HFFc6 (cell line): ENCODE results near the gene GNRH2. TPM values are rescaled to one million over a fixed set of nuclear protein-coding genes. Genes with fewer than 3 reads are reported as not detected.
A peak's percentile ranks its signal among the peaks of the same experiment; 100 is the strongest.
"Not testable (repeated sequence)": the region's sequence is repeated elsewhere in the genome, so short reads cannot be mapped to it uniquely, and the experiment has no call there.

ENCODE experiments used
- DNase-seq: peaks from one replicate; pipeline ENCODE4 v3.0.0-alpha.2; 2018
- H3K27ac Mint-ChIP-seq: 2 replicates; pipeline ENCODE4 v1.8.0; 2020; ENCODE audit warnings: mild to moderate bottlenecking, mixed read lengths
- H3K27me3 Mint-ChIP-seq: 2 replicates; pipeline ENCODE4 v1.8.0; 2021; ENCODE audit warnings: mild to moderate bottlenecking, moderate library complexity, mixed read lengths; ENCODE audit not compliant: insufficient read depth
- H3K36me3 Mint-ChIP-seq: 2 replicates; pipeline ENCODE4 v1.8.0; 2021; ENCODE audit warnings: low read depth, mixed read lengths
- H3K4me1 Mint-ChIP-seq: 2 replicates; pipeline ENCODE4 v1.8.0; 2020; ENCODE audit warnings: low read depth, mixed read lengths
- H3K4me3 Mint-ChIP-seq: 2 replicates; pipeline ENCODE4 v1.8.0; 2020; ENCODE audit warnings: mild to moderate bottlenecking, moderate library complexity, mixed read lengths
- H3K9me3 Mint-ChIP-seq: 2 replicates; pipeline ENCODE4 v1.8.0; 2020; ENCODE audit warnings: mild to moderate bottlenecking, mixed read lengths
- total RNA-seq, 6 experiments: library from RNA; stranded (reverse); fragmentation: NEBNext Ultra II Directional; extraction: Animal tissue kit (Norgen Biotek cat#: 25700); gene quantifications; 2 replicates in 1 of 6; 3 replicates in 5 of 6; pipeline ENCODE4 v1.2.3, GENCODE V29; 2021
- TF ChIP-seq, protein P1 (sequence below): fragments of 200-600 bp; sonication (generic); IDR thresholded peaks from 2 replicates; pipeline ENCODE4 v1.5.0; 2021; ENCODE audit warnings: antibody characterized with exemption, mild to moderate bottlenecking

The GNRH2 gene
- total RNA-seq, 6 experiments from 2014 or later = 0.26 TPM; not detected in 5

DNA sequence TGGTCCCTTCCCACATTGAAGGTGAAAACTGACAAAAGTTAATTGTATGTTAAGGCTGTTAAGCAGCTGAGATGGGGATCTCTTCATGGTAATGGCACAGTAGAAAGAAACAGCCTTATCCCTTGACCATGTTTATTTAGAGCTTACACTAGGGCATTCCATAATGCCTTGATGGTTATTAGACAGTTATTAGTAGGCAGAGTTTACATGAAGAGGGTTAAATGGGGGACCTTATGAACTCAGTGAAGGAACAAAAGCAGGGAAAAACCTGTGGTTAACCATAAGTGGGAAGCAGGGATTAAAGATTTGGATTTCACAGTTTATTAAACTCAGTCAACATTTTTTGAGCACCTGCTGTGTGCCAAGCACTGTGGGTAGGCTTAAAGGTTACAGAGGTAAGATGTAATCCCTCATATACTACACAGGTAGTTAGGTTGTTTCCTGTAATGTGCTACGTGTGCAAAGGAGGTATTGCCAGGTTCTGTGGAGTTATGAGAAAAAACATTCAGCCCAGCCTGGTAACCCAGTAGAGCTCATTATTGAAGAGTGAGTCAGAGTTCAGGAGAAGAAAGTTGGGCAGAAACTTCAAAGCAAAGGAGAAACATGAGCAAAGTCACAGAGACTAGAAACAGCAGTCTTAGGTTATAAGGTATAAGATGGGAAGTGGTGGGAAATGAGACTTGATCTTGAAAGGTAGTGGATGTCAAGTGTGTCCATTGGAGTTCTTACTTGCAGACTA is 32.3 kb upstream of the GNRH2 start:
- Mint-ChIP-seq H3K4me3 (no peak overlapping the region), H3K36me3 (peaks cover 26% of the 10 kb centered on the region), H3K27me3 (peaks cover 2% of the 10 kb centered on the region; the same call in 1 of the 2 replicates), H3K9me3 (no peaks in the 10 kb centered on the region), H3K4me1 (peaks cover 18% of the 10 kb centered on the region), H3K27ac (peak overlapping the region; percentile 58)
- peak; percentile 60 for DNase-seq
- TF ChIP-seq, protein P1, sequence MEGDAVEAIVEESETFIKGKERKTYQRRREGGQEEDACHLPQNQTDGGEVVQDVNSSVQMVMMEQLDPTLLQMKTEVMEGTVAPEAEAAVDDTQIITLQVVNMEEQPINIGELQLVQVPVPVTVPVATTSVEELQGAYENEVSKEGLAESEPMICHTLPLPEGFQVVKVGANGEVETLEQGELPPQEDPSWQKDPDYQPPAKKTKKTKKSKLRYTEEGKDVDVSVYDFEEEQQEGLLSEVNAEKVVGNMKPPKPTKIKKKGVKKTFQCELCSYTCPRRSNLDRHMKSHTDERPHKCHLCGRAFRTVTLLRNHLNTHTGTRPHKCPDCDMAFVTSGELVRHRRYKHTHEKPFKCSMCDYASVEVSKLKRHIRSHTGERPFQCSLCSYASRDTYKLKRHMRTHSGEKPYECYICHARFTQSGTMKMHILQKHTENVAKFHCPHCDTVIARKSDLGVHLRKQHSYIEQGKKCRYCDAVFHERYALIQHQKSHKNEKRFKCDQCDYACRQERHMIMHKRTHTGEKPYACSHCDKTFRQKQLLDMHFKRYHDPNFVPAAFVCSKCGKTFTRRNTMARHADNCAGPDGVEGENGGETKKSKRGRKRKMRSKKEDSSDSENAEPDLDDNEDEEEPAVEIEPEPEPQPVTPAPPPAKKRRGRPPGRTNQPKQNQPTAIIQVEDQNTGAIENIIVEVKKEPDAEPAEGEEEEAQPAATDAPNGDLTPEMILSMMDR = no peak

DNA sequence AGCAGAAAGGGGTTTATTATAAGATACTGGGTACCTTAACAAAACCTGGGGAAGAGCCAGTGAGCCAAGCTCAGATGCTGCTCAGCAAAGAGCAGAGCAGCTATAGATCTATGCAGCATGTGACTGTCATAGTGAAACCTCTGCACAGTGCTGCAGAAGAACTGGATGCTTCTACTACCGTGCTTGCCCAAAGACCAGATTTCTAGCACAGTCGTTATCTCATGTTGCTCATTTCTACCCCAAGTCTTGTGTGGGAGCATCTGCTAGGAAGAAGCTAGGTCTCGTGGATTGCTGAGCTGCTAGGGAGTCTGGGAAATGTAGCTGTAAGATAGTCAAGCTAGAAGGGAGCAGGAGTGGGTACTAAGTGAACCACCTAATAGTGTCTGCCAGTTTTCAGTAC is 31.7 kb upstream of the GNRH2 start:
- Mint-ChIP-seq H3K9me3 (no peaks in the 10 kb centered on the region), H3K27me3 (peaks cover 2% of the 10 kb centered on the region; the same call in 1 of the 2 replicates), H3K36me3 (peaks cover 26% of the 10 kb centered on the region), H3K4me1 (peaks cover 18% of the 10 kb centered on the region), H3K4me3 (no peak overlapping the region), H3K27ac (no peak overlapping the region; the same call in 1 of the 2 replicates)
- no peak for DNase-seq
- TF ChIP-seq, protein P1 = no peak

DNA sequence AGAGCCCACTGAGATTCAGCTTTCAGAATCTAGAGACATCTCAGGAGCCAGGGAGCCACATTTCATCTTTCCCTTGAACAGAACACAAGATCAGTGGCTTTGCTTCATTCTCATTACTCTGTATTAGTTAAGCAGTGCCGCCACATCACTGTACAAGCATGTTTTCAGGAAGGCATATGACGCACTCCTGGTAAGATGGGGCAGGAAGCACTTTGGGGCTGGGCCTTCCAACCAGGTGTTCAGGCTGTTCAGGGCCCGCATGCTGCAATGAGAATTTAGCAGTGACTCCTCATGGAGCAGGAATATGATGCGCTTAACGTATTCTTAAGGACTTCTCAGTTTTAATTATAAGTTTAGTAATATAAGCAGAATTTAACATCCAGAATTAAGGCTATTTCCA is 29.7 kb upstream of the GNRH2 start:
- TF ChIP-seq, protein P1 = no peak
- no peak for DNase-seq
- Mint-ChIP-seq H3K27ac (no peak overlapping the region), H3K27me3 (peaks cover 2% of the 10 kb centered on the region; the same call in 1 of the 2 replicates), H3K36me3 (peaks cover 21% of the 10 kb centered on the region), H3K9me3 (no peaks in the 10 kb centered on the region), H3K4me3 (no peak overlapping the region), H3K4me1 (peaks cover 18% of the 10 kb centered on the region)

DNA sequence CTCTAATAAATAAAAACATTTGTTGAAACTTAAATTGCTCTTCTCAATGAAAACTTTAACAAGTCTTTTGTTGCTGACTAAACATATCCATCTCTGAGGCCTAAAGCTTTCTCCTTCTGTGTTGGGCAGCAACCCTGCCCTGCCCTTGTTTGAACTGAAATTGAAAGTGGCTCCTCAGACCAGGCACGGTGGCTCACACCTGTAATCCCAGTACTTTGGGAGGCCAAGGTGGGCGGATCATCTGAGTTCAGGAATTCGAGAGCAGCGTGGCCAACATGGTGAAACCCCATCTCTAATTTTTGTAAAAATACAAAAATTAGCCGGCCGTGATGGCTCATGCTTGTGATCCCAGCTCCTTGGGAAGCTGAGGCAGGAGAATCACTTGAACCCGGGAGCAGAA is 29.2 kb upstream of the GNRH2 start:
- no peak overlapping the region for H3K27ac Mint-ChIP-seq
- H3K36me3 Mint-ChIP-seq = peaks cover 17% of the 10 kb centered on the region
- TF ChIP-seq, protein P1 = no peak
- H3K4me3 Mint-ChIP-seq = no peak overlapping the region
- H3K4me1 Mint-ChIP-seq = peaks cover 18% of the 10 kb centered on the region
- no peaks in the 10 kb centered on the region for H3K9me3 Mint-ChIP-seq
- H3K27me3 Mint-ChIP-seq = peaks cover 2% of the 10 kb centered on the region; the same call in 1 of the 2 replicates
- DNase-seq = no peak

DNA sequence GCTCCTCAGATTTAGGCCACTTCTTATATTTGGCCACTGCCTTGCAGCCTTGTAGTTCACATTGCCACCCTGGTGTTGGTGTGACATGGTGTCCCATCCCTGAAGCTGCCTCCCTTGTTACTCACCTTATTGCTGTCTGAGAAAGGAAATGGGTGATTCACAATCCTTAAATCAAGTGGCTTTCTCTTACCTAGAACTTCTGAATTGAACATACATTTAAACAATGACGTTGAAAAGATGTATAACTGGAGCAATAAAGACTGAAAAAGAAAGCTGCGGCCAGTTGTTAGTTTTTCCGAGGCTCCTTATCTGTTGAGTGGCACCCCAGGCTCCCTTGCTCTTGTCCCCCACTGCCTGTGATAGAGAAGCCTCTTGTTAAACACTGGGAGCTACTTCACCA is 28.8 kb upstream of the GNRH2 start:
- TF ChIP-seq, protein P1 = no peak
- peaks cover 12% of the 10 kb centered on the region for H3K36me3 Mint-ChIP-seq
- no peak overlapping the region for H3K4me3 Mint-ChIP-seq
- peaks cover 18% of the 10 kb centered on the region for H3K4me1 Mint-ChIP-seq
- H3K27ac Mint-ChIP-seq = no peak overlapping the region
- peaks cover 2% of the 10 kb centered on the region; the same call in 1 of the 2 replicates for H3K27me3 Mint-ChIP-seq
- H3K9me3 Mint-ChIP-seq = no peaks in the 10 kb centered on the region
- no peak for DNase-seq

DNA sequence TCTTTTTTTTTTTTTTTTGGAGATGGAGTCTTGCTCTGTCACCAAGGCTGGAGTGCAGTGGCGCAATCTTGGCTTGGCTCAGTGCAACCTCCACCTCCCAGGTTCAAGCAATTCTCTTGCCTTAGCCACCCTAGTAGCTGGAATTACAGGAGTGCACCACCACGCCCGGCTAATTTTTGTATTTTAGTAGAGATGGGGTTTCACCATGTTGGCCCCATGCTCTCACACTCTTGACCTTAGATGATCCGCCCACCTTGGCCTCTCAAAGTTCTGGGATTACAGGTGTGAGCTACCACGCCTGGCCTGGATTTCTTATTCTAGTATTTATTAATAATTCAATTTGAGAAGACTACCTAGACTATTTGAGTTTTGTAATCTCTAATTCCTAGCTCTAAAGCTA is 28.1 kb upstream of the GNRH2 start:
- H3K4me3 Mint-ChIP-seq, DNase-seq, H3K36me3 Mint-ChIP-seq, H3K9me3 Mint-ChIP-seq, H3K27me3 Mint-ChIP-seq, H3K27ac Mint-ChIP-seq: not testable (repeated sequence)
- peaks cover 18% of the 10 kb centered on the region for H3K4me1 Mint-ChIP-seq
